Neural progenitor cell (in vitro differentiated cells): Measurements from ENCODE around the gene KCNMA1. TPM values are rescaled to one million over a fixed set of nuclear protein-coding genes. Genes with fewer than 3 reads are reported as not detected.

Experiments used
- DNase-seq: peaks from one replicate; pipeline ENCODE4 v3.0.0-alpha.2; 2016; ENCODE audit warnings: low spot score
- H2AFZ ChIP-seq: fragments of 200-600 bp; sonication (generic); replicated peaks from 2 replicates; pipeline ENCODE4 v1.6.1; 2016; ENCODE audit warnings: antibody characterized with exemption
- H3F3A ChIP-seq: fragments of 200-600 bp; sonication (generic); 2 replicates; pipeline ENCODE4 v1.6.1; 2016; ENCODE audit warnings: antibody characterized with exemption, low read depth
- H3K27ac ChIP-seq: fragments of 200-600 bp; sonication (generic); 2 replicates; pipeline ENCODE4 v1.5.1; 2016; ENCODE audit warnings: mild to moderate bottlenecking
- H3K27me3 ChIP-seq: fragments of 200-600 bp; sonication (generic); 2 replicates; pipeline ENCODE4 v1.6.1; 2016; ENCODE audit warnings: mild to moderate bottlenecking, moderate library complexity
- H3K36me3 ChIP-seq: fragments of 200-600 bp; sonication (generic); 2 replicates; pipeline ENCODE4 v1.5.1; 2016
- H3K4me1 ChIP-seq: fragments of 200-600 bp; sonication (generic); 2 replicates; pipeline ENCODE4 v1.6.1; 2016; ENCODE audit warnings: mixed run types
- H3K4me2 ChIP-seq: fragments of 200-600 bp; sonication (generic); 2 replicates; pipeline ENCODE4 v1.6.1; 2016
- H3K4me3 ChIP-seq: fragments of 200-600 bp; sonication (generic); 2 replicates; pipeline ENCODE4 v1.5.1; 2016
- H3K79me2 ChIP-seq: fragments of 200-600 bp; sonication (generic); 2 replicates; pipeline ENCODE4 v1.6.1; 2016; ENCODE audit warnings: low read depth
- H3K9ac ChIP-seq: fragments of 200-600 bp; sonication (generic); 2 replicates; pipeline ENCODE4 v1.6.1; 2016
- H3K9me3 ChIP-seq: fragments of 200-600 bp; sonication (generic); 2 replicates; pipeline ENCODE4 v1.5.1; 2016; ENCODE audit warnings: low read depth
- H4K20me1 ChIP-seq: fragments of 200-600 bp; sonication (generic); 2 replicates; pipeline ENCODE4 v1.6.1; 2016; ENCODE audit warnings: low read depth
- H3K27ac Mint-ChIP-seq: 3 replicates; pipeline ENCODE4 v1.8.0; 2021; ENCODE audit warnings: mixed read lengths
- H3K27me3 Mint-ChIP-seq: 2 replicates; pipeline ENCODE4 v1.8.0; 2022; ENCODE audit warnings: low read depth, mild to moderate bottlenecking, inconsistent platforms, moderate library complexity, mixed read lengths; ENCODE audit not compliant: insufficient read depth
- H3K36me3 Mint-ChIP-seq: 3 replicates; pipeline ENCODE4 v1.8.0; 2021; ENCODE audit warnings: mixed read lengths
- H3K4me1 Mint-ChIP-seq: 3 replicates; pipeline ENCODE4 v1.8.0; 2021; ENCODE audit warnings: mixed read lengths
- H3K4me3 Mint-ChIP-seq: 3 replicates; pipeline ENCODE4 v1.8.0; 2021; ENCODE audit warnings: mild to moderate bottlenecking, moderate library complexity, mixed read lengths
- H3K9me3 Mint-ChIP-seq: 3 replicates; pipeline ENCODE4 v1.8.0; 2020; ENCODE audit warnings: mixed read lengths
- CTCF ChIP-seq: fragments of 200-600 bp; sonication (generic); IDR thresholded peaks from 2 replicates; pipeline ENCODE4 v1.5.1; 2017; ENCODE audit warnings: antibody characterized with exemption, mild to moderate bottlenecking
- EZH2 ChIP-seq: fragments of 200-600 bp; sonication (generic); IDR thresholded peaks from 2 replicates; pipeline ENCODE4 v1.6.1; 2017; ENCODE audit warnings: antibody characterized with exemption, mild to moderate bottlenecking, moderate library complexity
- EZH2phosphoT487 ChIP-seq: fragments of 200-600 bp; sonication (generic); IDR thresholded peaks from 2 replicates; pipeline ENCODE4 v1.6.1; 2017; ENCODE audit warnings: antibody characterized with exemption
- total RNA-seq: library from RNA; depleted of rRNA; stranded (reverse); fragments of >200 nt; gene quantifications from 2 replicates; pipeline ENCODE4 v1.2.3, GENCODE V29; 2015; ENCODE audit warnings: low replicate concordance

Gene KCNMA1
- total RNA-seq, 1 donor from 2014 or later, result 2.4 TPM

- Histone ChIP-seq H3K4me2 (no peak overlapping the region), H3K9ac (no peak overlapping the region), H2AFZ (no peak overlapping the region), H3K4me3 (no peak overlapping the region), H3F3A (no peaks in the 10 kb centered on the region), H3K36me3 (no peaks in the 10 kb centered on the region), H3K4me1 (no peaks in the 10 kb centered on the region), H3K79me2 (no peaks in the 10 kb centered on the region), H3K9me3 (no peaks in the 10 kb centered on the region), H3K27me3 (no peaks in the 10 kb centered on the region), H3K27ac (no peak overlapping the region), H4K20me1 (no peaks in the 10 kb centered on the region)
- H3K36me3 Mint-ChIP-seq, result no peaks in the 10 kb centered on the region
- peaks cover 2% of the 10 kb centered on the region for H3K27me3 Mint-ChIP-seq
- H3K9me3 Mint-ChIP-seq, result no peaks in the 10 kb centered on the region
- H3K27ac Mint-ChIP-seq, result no peak overlapping the region
- no peak overlapping the region for H3K4me3 Mint-ChIP-seq
- H3K4me1 Mint-ChIP-seq, result peaks cover 5% of the 10 kb centered on the region
- TF ChIP-seq EZH2, result no peak
- TF ChIP-seq CTCF, result no peak
- TF ChIP-seq EZH2phosphoT487, result no peak
- DNase-seq, result no peak
These were observed 133.3 kb downstream of the KCNMA1 start for GRCh38 chr10:77504196-77504872.

- TF ChIP-seq EZH2phosphoT487 (no peak), CTCF (no peak), EZH2 (no peak)
- Histone ChIP-seq H3K27me3 (no peaks in the 10 kb centered on the region), H3K79me2 (no peaks in the 10 kb centered on the region), H3K9me3 (no peaks in the 10 kb centered on the region), H3K4me3 (no peak overlapping the region), H3F3A (no peaks in the 10 kb centered on the region), H3K4me1 (peaks cover 17% of the 10 kb centered on the region), H3K36me3 (no peaks in the 10 kb centered on the region), H3K4me2 (no peak overlapping the region), H4K20me1 (no peaks in the 10 kb centered on the region), H2AFZ (no peak overlapping the region), H3K9ac (no peak overlapping the region), H3K27ac (no peak overlapping the region)
- no peak overlapping the region for H3K4me3 Mint-ChIP-seq
- peaks cover 2% of the 10 kb centered on the region for H3K9me3 Mint-ChIP-seq
- DNase-seq, result no peak
- peaks cover 3% of the 10 kb centered on the region for H3K27me3 Mint-ChIP-seq
- peaks cover 20% of the 10 kb centered on the region for H3K4me1 Mint-ChIP-seq
- no peaks in the 10 kb centered on the region for H3K36me3 Mint-ChIP-seq
- peak overlapping the region; percentile 73 for H3K27ac Mint-ChIP-seq
These were observed 135.8 kb downstream of the KCNMA1 start for GRCh38 chr10:77501846-77502261.

- H3K27ac ChIP-seq, result no peak overlapping the region
- H3F3A ChIP-seq, result no peaks in the 10 kb centered on the region
- peaks cover 24% of the 10 kb centered on the region for H3K4me1 Mint-ChIP-seq
- no peaks in the 10 kb centered on the region for H4K20me1 ChIP-seq
- peaks cover 21% of the 10 kb centered on the region for H3K4me1 ChIP-seq
- H3K27ac Mint-ChIP-seq, result no peak overlapping the region
- H3K9me3 ChIP-seq, result no peaks in the 10 kb centered on the region
- peaks cover 3% of the 10 kb centered on the region for H3K27me3 Mint-ChIP-seq
- H2AFZ ChIP-seq, result no peak overlapping the region
- H3K4me2 ChIP-seq, result no peak overlapping the region
- TF ChIP-seq EZH2, result no peak
- no peak for TF ChIP-seq EZH2phosphoT487
- no peak for TF ChIP-seq CTCF
- no peak overlapping the region for H3K9ac ChIP-seq
- H3K79me2 ChIP-seq, result no peaks in the 10 kb centered on the region
- H3K27me3 ChIP-seq, result no peaks in the 10 kb centered on the region
- no peaks in the 10 kb centered on the region for H3K36me3 Mint-ChIP-seq
- DNase-seq, result no peak
- H3K36me3 ChIP-seq, result no peaks in the 10 kb centered on the region
- H3K4me3 Mint-ChIP-seq, result no peak overlapping the region
- no peak overlapping the region for H3K4me3 ChIP-seq
- H3K9me3 Mint-ChIP-seq, result peaks cover 2% of the 10 kb centered on the region
These were observed 136.3 kb downstream of the KCNMA1 start for GRCh38 chr10:77501152-77501845.
